PC-3 (cell line): ENCODE results near the gene ISL2. TPM values are rescaled to one million over a fixed set of nuclear protein-coding genes. Genes with fewer than 3 reads are reported as not detected.

Experiments used
- ATAC-seq: fragments of 200-7000 bp; cut with Tn5 transposase; 2 replicates; pipeline ENCODE4 v1.9.1; 2020; ENCODE audit warnings: mild to moderate bottlenecking, moderate library complexity
- BruUV-seq: library from RNA; stranded (reverse); fragments of 400-500 nt; replicated peaks from 2 replicates; lab custom pipeline; 2021; lab: Mats Ljungman, UMichigan
- CTCF ChIA-PET: fragments of 300-600 bp; sonication (Branson Sonifier 250); formaldehyde crosslinking; loops from one replicate; lab custom pipeline; 2022; ENCODE audit warnings: antibody characterized with exemption; lab: Charles Lee
- POLR2A ChIA-PET: fragments of 300-600 bp; sonication (Branson Sonifier 250); formaldehyde crosslinking; loops from one replicate; lab custom pipeline; 2022; ENCODE audit warnings: antibody characterized with exemption; ENCODE audit not compliant: unreplicated experiment; lab: Charles Lee
- DNase-seq: peaks from one replicate; pipeline ENCODE4 v3.0.0-alpha.2; 2015
- H2AFZ ChIP-seq: fragments of 300-600 bp; sonication (generic); 2 replicates; pipeline ENCODE4 v1.6.0; 2016; ENCODE audit warnings: antibody characterized with exemption, low read length
- H3F3A ChIP-seq: fragments of 300-600 bp; sonication (generic); one replicate; pipeline ENCODE4 v1.6.0; 2017; ENCODE audit warnings: antibody characterized with exemption, low read length, control low read depth, mild to moderate bottlenecking; ENCODE audit not compliant: unreplicated experiment
- H3K27ac ChIP-seq: fragments of 300-600 bp; sonication (generic); 2 replicates; pipeline ENCODE4 v1.5.1; 2016; ENCODE audit warnings: mild to moderate bottlenecking, low read length
- H3K27me3 ChIP-seq: fragments of 300-600 bp; sonication (generic); 2 replicates; pipeline ENCODE4 v1.6.1; 2016; ENCODE audit warnings: low read length, mixed read lengths
- H3K36me3 ChIP-seq: fragments of 300-600 bp; sonication (generic); 2 replicates; pipeline ENCODE4 v1.6.1; 2016; ENCODE audit warnings: low read depth, mixed run types, low read length, mixed read lengths
- H3K4me1 ChIP-seq: fragments of 300-600 bp; sonication (generic); 2 replicates; pipeline ENCODE4 v1.5.1; 2016; ENCODE audit warnings: low read length; ENCODE audit not compliant: insufficient read depth
- H3K4me2 ChIP-seq: fragments of 300-600 bp; sonication (generic); 2 replicates; pipeline ENCODE4 v1.6.0; 2016; ENCODE audit warnings: low read length
- H3K4me3 ChIP-seq: fragments of 300-600 bp; sonication (generic); 2 replicates; pipeline ENCODE4 v1.5.1; 2016; ENCODE audit warnings: mild to moderate bottlenecking, low read length, mixed read lengths
- H3K79me2 ChIP-seq: fragments of 300-600 bp; sonication (generic); 2 replicates; pipeline ENCODE4 v1.6.1; 2017; ENCODE audit warnings: low read length, mixed read lengths
- H3K9ac ChIP-seq: fragments of 300-600 bp; sonication (generic); 2 replicates; pipeline ENCODE4 v1.6.0; 2016; ENCODE audit warnings: mild to moderate bottlenecking, low read length
- H3K9me2 ChIP-seq: fragments of 300-600 bp; sonication (generic); replicated peaks from 2 replicates; pipeline ENCODE4 v1.6.1; 2016; ENCODE audit warnings: mixed run types, low read length, mixed read lengths
- H3K9me3 ChIP-seq: fragments of 300-600 bp; sonication (generic); 2 replicates; pipeline ENCODE4 v1.6.1; 2016; ENCODE audit warnings: low read length, mixed read lengths
- H4K20me1 ChIP-seq: fragments of 300-600 bp; sonication (generic); 2 replicates; pipeline ENCODE4 v1.6.1; 2016; ENCODE audit warnings: low read length, mixed read lengths
- EZH2 ChIP-seq: fragments of 300-600 bp; sonication (generic); IDR thresholded peaks from one replicate; pipeline ENCODE4 v1.6.1; 2017; ENCODE audit warnings: antibody characterized with exemption, mild to moderate bottlenecking, low read length; ENCODE audit not compliant: unreplicated experiment
- EZH2phosphoT487 ChIP-seq: fragments of 300-600 bp; sonication (generic); IDR thresholded peaks from 2 replicates; pipeline ENCODE4 v1.6.1; 2018; ENCODE audit warnings: mild to moderate bottlenecking, antibody characterized with exemption, low read length, borderline replicate concordance
- intact Hi-C: fragments of 100-400 bp; cut with micrococcal nuclease; formaldehyde crosslinking; loops from 2 replicates; pipeline ENCODE4 v1.9.0; 2023
- total RNA-seq: library from RNA; depleted of rRNA; stranded (reverse); fragments of >200 nt; gene quantifications from 2 replicates; pipeline ENCODE4 v1.2.3, GENCODE V29; 2014
- TF ChIP-seq, protein P1 (sequence below): fragments of 300-600 bp; sonication (generic); conservative IDR thresholded peaks from 2 replicates; pipeline ENCODE4 v1.5.1; 2017; ENCODE audit warnings: antibody characterized with exemption, low read depth, mild to moderate bottlenecking, low read length

The ISL2 gene
- total RNA-seq, 1 experiment from 2014 or later: 3.6 TPM

DNA sequence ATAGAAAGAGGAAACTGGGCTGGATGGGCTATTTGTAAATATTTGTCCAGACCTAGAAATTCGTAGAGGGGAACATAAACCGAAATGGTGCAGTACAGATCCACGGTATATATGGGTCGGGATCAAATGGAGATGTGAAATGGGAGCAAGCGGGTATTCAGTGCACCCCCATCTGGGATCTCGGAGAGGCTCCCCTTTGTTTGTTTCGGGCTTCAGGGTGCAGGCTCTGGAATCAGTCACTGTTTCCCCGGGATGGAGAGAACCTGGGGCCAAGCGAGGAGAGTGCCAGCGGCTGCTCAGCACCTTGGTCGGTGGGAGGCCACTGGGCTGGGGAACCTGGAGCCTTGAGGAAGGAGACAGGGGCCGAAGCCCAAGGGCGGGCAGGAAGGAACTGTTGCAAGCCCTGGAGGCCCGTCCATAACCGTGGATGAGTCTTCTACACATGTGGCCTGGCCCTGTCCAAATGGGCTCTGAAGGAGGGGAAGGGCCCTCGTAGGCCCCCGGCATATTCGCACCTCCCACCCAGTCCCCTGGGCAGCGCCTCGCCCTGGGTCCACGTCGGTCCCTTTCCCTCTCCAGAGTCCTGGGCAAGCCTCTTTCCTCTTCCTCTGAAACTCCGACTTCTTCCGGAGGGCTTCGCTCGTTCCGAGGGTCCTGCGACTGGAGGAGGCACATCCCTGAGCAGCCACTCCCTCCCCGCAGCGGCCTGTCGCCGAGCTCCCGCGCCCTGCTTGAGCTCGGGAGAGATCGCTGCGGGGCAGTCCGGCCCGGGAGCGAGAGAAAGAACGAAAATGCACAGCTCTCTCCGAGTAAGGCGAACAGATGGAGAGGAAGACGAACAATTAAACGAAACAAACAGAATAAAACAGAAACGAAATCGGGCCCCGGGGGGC lies 3.0 kb downstream of the ISL2 start:
- Histone ChIP-seq H3K4me2 (no peak overlapping the region), H3F3A (no peaks in the 10 kb centered on the region), H3K36me3 (no peaks in the 10 kb centered on the region), H3K9ac (no peak overlapping the region), H3K4me1 (peaks cover 15% of the 10 kb centered on the region), H3K27me3 (no peaks in the 10 kb centered on the region), H3K27ac (no peak overlapping the region), H3K9me3 (no peaks in the 10 kb centered on the region), H4K20me1 (no peaks in the 10 kb centered on the region), H3K79me2 (peaks cover 14% of the 10 kb centered on the region), H3K9me2 (no peaks in the 10 kb centered on the region), H2AFZ (no peak overlapping the region), H3K4me3 (no peak overlapping the region)
- POLR2A ChIA-PET: no interaction called here
- TF ChIP-seq, protein P1, sequence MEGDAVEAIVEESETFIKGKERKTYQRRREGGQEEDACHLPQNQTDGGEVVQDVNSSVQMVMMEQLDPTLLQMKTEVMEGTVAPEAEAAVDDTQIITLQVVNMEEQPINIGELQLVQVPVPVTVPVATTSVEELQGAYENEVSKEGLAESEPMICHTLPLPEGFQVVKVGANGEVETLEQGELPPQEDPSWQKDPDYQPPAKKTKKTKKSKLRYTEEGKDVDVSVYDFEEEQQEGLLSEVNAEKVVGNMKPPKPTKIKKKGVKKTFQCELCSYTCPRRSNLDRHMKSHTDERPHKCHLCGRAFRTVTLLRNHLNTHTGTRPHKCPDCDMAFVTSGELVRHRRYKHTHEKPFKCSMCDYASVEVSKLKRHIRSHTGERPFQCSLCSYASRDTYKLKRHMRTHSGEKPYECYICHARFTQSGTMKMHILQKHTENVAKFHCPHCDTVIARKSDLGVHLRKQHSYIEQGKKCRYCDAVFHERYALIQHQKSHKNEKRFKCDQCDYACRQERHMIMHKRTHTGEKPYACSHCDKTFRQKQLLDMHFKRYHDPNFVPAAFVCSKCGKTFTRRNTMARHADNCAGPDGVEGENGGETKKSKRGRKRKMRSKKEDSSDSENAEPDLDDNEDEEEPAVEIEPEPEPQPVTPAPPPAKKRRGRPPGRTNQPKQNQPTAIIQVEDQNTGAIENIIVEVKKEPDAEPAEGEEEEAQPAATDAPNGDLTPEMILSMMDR: no peak
- TF ChIP-seq EZH2 (no peak), EZH2phosphoT487 (no peak)
- CTCF ChIA-PET: no interaction called here
- BruUV-seq: no TSS peak
- ATAC-seq (no peak), DNase-seq (no peak)
- intact Hi-C loops: loop anchor here (5.0 to 10.0 kb wide), 2 partner anchors 142 to 525 kb away; no protein-coding TSS in a partner anchor

DNA sequence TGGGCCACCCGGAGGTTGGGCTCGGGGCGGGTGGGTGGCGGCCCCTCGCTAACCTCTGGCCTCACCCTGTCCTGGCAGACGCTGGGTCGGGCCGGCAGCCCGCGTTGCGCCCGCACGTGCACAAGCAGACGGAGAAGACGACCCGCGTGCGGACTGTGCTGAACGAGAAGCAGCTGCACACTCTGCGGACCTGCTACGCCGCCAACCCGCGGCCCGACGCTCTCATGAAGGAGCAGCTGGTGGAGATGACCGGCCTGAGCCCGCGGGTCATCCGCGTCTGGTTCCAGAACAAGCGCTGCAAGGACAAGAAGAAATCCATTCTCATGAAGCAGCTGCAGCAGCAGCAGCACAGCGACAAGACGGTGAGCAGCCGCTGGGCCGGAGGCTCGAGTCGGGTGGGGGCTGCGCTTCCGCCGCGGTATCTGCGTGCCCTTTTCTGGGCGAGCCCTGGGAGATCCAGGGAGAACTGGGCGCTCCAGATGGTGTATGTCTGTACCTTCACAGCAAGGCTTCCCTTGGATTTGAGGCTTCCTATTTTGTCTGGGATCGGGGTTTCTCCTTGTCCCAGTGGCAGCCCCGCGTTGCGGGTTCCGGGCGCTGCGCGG lies 3.7 kb downstream of the ISL2 start:
- Histone ChIP-seq H3K36me3 (no peaks in the 10 kb centered on the region), H3K79me2 (peaks cover 14% of the 10 kb centered on the region), H4K20me1 (no peaks in the 10 kb centered on the region), H3K9me2 (no peaks in the 10 kb centered on the region), H3K27me3 (no peaks in the 10 kb centered on the region), H3K27ac (no peak overlapping the region), H3K4me3 (no peak overlapping the region), H2AFZ (no peak overlapping the region), H3K9ac (no peak overlapping the region), H3F3A (no peaks in the 10 kb centered on the region), H3K4me2 (no peak overlapping the region), H3K9me3 (no peaks in the 10 kb centered on the region), H3K4me1 (peaks cover 18% of the 10 kb centered on the region)
- intact Hi-C loops: no loop called here
- ATAC-seq: no peak
- ChIA-PET POLR2A (no interaction called here), CTCF (no interaction called here)
- no TSS peak for BruUV-seq
- TF ChIP-seq, protein P1: no peak
- TF ChIP-seq EZH2phosphoT487: no peak
- TF ChIP-seq EZH2: no peak
- DNase-seq: no peak
